ACC112 (cell line): ENCODE measurements around the gene NUP214.

ENCODE experiments used
- H2AFZ ChIP-seq: fragments of 200-600 bp; sonication (generic); one replicate; pipeline ENCODE4 v1.6.0; 2017; ENCODE audit warnings: antibody characterized with exemption, low read length; ENCODE audit not compliant: unreplicated experiment
- H3K27ac ChIP-seq: fragments of 200-600 bp; sonication (generic); 2 replicates; pipeline ENCODE4 v1.5.1; 2014; ENCODE audit warnings: low read depth, mild to moderate bottlenecking, antibody characterized with exemption, low read length, moderate library complexity
- H3K27me3 ChIP-seq: fragments of 200-600 bp; sonication (generic); 2 replicates; pipeline ENCODE4 v1.6.1; 2014; ENCODE audit warnings: mild to moderate bottlenecking, antibody characterized with exemption, low read length, moderate library complexity, mixed read lengths; ENCODE audit not compliant: insufficient read depth
- H3K36me3 ChIP-seq: fragments of 200-600 bp; sonication (generic); 2 replicates; pipeline ENCODE4 v1.6.1; 2016; ENCODE audit warnings: mild to moderate bottlenecking, antibody characterized with exemption, low read length, moderate library complexity, mixed read lengths; ENCODE audit not compliant: insufficient read depth
- H3K4me1 ChIP-seq: fragments of 200-600 bp; sonication (generic); one replicate; pipeline ENCODE4 v1.6.1; 2016; ENCODE audit warnings: low read length, mixed read lengths; ENCODE audit not compliant: insufficient read depth, unreplicated experiment, control insufficient read depth
- H3K4me3 ChIP-seq: fragments of 200-600 bp; sonication (generic); 2 replicates; pipeline ENCODE4 v1.5.1; 2014; ENCODE audit warnings: mild to moderate bottlenecking, low read depth, low read length
- H3K79me2 ChIP-seq: fragments of 200-600 bp; sonication (generic); one replicate; pipeline ENCODE4 v1.6.0; 2016; ENCODE audit warnings: low read length; ENCODE audit not compliant: control insufficient read depth, unreplicated experiment, insufficient read depth

The NUP214 gene

DNA sequence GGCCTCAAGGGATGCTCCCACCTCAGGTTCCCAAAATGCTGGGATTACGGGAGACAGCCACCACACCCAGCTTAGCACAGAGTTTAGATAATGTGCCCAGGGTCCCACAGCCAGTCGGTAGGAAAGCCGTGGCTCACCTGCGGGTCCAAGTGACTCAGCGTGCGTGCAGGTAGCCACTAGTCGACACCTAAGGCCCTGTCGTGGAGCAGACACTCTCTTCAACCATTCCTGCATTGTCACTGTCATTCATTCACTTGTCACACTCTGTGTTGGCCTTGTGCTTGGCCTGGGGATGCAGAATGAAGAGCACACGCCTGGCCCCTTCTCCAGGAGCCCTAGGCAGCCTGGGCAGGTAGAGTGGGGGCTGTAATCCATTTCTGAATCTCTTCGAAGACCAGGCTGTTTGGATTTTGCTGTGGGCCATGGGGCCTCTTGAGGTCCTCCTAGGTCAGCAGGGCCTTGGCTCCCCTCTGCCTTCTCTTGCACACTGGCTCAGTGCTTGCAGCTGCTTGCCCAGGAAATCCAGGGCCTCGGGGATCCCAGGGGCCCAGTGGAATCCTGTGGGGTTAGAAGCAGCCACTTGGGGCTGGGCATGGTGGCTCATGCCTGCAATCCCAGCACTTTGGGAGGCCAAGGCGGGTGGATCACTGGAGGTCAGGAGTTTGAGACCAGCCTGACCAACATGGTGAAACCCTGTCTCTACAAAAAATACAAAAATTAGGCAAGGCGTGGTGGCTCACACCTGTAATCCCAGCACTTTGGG lies 35.2 kb upstream of the NUP214 start:
- Histone ChIP-seq H3K79me2 (no peaks in the 10 kb centered on the region), H3K27me3 (peaks cover 17% of the 10 kb centered on the region), H3K27ac (no peak overlapping the region), H3K4me1 (no peaks in the 10 kb centered on the region), H3K4me3 (no peak overlapping the region), H3K36me3 (no peaks in the 10 kb centered on the region), H2AFZ (no peak overlapping the region)

GRCh38 chr9:131091352-131091992 lies 33.9 kb upstream of the NUP214 start:
- Histone ChIP-seq H3K4me1 (peaks cover 4% of the 10 kb centered on the region), H3K27me3 (peaks cover 25% of the 10 kb centered on the region), H2AFZ (no peak overlapping the region), H3K79me2 (no peaks in the 10 kb centered on the region), H3K36me3 (no peaks in the 10 kb centered on the region), H3K4me3 (no peak overlapping the region), H3K27ac (no peak overlapping the region)

GRCh38 chr9:131092030-131092429 lies 33.4 kb upstream of the NUP214 start:
- H3K27me3 ChIP-seq = peaks cover 30% of the 10 kb centered on the region
- no peak overlapping the region for H3K4me3 ChIP-seq
- no peaks in the 10 kb centered on the region for H3K36me3 ChIP-seq
- H3K27ac ChIP-seq = no peak overlapping the region
- H3K79me2 ChIP-seq = no peaks in the 10 kb centered on the region
- peaks cover 4% of the 10 kb centered on the region for H3K4me1 ChIP-seq
- no peak overlapping the region for H2AFZ ChIP-seq

GRCh38 chr9:131092548-131093440 lies 32.6 kb upstream of the NUP214 start:
- Histone ChIP-seq H3K4me3 (no peak overlapping the region), H3K79me2 (no peaks in the 10 kb centered on the region), H3K36me3 (no peaks in the 10 kb centered on the region), H3K27ac (no peak overlapping the region), H2AFZ (no peak overlapping the region), H3K27me3 (peaks cover 38% of the 10 kb centered on the region), H3K4me1 (peaks cover 4% of the 10 kb centered on the region)

DNA sequence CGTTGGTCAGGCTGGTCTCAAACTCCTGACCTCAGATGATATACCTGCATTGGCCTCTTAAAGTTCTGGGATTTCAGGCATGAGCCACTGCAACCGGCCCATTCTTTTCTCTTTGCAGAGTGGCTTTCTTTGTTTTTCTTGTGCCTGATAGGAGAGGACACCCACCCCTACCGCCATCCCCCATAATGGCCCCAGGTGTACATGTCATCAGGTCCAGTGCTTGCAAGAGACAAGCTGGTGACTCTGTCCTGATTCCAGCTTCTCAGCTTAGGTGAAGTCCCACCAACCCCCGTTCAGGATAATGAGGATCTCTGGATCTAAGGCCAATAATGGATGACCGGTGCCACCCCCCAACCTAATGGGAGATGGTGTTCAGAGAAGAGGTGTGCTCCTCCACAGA lies 31.4 kb upstream of the NUP214 start:
- Histone ChIP-seq H3K4me1 (peaks cover 4% of the 10 kb centered on the region), H3K27me3 (peaks cover 45% of the 10 kb centered on the region), H3K36me3 (no peaks in the 10 kb centered on the region), H3K27ac (no peak overlapping the region), H2AFZ (no peak overlapping the region), H3K4me3 (no peak overlapping the region), H3K79me2 (no peaks in the 10 kb centered on the region)

- Histone ChIP-seq H2AFZ (no peak overlapping the region), H3K4me1 (peaks cover 4% of the 10 kb centered on the region), H3K4me3 (no peak overlapping the region), H3K36me3 (no peaks in the 10 kb centered on the region), H3K27ac (no peak overlapping the region), H3K27me3 (peaks cover 45% of the 10 kb centered on the region), H3K79me2 (no peaks in the 10 kb centered on the region)
Measured at GRCh38 chr9:131094622-131095021, 30.8 kb upstream of the NUP214 start.

DNA sequence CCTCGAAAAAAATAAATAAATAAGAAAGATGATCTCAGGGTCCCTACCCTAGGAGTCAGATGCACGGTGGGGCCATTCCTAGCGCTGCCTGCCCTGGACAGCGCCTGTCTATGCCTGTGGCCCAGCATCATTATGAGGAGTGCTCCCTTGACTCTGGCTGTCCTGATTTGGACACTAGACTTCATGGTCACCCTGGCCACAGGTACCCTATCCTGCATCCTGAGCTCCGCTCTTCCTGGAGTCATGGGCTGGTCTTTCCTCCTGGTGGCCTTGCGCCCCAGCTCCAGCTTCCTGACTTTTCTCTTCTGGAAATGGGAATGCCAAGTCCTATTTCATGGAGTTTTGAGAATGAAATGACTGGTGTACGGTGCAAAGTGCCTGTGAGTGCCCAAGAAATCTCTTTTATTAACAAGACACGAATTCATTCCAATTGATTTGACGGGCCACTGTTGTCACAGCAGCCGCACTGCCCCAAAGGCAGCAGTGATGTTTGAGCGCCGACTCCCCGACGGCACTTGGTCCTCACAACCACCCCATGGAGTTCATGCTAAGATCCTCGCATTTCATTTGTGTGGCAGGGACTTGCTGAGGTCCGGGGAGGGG lies 29.6 kb upstream of the NUP214 start:
- peaks cover 45% of the 10 kb centered on the region for H3K27me3 ChIP-seq
- H2AFZ ChIP-seq = no peak overlapping the region

GRCh38 chr9:131096269-131097125 lies 28.9 kb upstream of the NUP214 start, which contains the start of gene AIF1L:
AIF1L (plus strand) TSS chr9:131096531; CDS start chr9:131096630, 99 bp downstream.
- H3K36me3 ChIP-seq = no peaks in the 10 kb centered on the region
- no peak within 1 kb of the TSS for H3K27ac ChIP-seq
- no peak within 1 kb of the TSS for H2AFZ ChIP-seq
- peaks cover 45% of the 10 kb centered on the region for H3K27me3 ChIP-seq
- H3K79me2 ChIP-seq = no peaks in the 10 kb centered on the region
- peaks cover 4% of the 10 kb centered on the region for H3K4me1 ChIP-seq
- peak within 1 kb of the TSS; percentile 67 for H3K4me3 ChIP-seq

More for the DNA sequence above, 29.6 kb upstream of the NUP214 start:
- Histone ChIP-seq H3K4me3 (peak overlapping the region; percentile 65; the same call in 1 of the 2 replicates), H3K4me1 (peaks cover 4% of the 10 kb centered on the region), H3K27ac (no peak overlapping the region), H3K36me3 (no peaks in the 10 kb centered on the region), H3K79me2 (no peaks in the 10 kb centered on the region)

DNA sequence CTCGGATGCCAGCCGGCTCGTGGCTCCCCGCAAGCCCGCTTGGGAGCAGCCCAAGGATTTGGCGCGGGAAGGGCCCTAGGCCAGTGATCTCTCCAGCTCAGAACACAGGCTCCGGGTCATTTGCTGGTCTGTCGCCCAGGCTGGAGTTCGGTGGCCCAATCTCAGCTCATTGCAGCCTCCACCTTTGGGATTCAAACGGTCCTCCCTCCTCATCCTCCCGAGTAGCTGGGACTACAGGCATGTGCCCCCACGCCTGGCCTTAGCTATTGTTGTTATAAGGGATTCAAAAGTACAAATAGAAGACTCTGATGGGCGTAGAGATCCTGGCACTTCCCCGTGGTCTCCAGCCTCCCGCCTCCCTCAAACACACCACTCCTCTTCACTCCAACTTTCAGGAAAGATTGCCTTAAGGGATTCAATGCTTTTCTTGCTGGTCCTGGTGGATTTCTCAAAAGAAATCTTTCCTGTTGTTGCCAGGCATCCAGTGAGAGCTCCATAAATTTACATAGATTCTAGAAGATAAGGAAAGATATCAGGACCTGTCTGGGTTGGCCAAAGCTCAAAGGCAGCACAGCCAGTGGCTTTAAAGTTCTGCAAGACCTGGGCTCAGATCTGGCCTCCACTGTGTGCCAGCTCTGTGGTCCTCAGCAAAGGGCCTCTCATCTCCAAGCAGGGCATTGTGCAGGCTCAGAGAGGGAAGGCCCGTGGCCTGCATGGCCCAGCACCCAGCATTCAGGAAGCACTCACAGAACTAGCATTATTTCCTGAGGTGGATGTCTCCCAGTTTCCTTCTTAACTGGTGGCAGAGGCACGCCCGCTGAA lies 28.0 kb upstream of the NUP214 start:
- H3K79me2 ChIP-seq = no peaks in the 10 kb centered on the region
- H3K36me3 ChIP-seq = no peaks in the 10 kb centered on the region
- no peak overlapping the region for H2AFZ ChIP-seq
- peaks cover 45% of the 10 kb centered on the region for H3K27me3 ChIP-seq
- H3K4me1 ChIP-seq = peaks cover 4% of the 10 kb centered on the region
- 0 out of 2 replicates have a peak overlapping the region, but pooled peaks have one; percentile 67 for H3K4me3 ChIP-seq
- H3K27ac ChIP-seq = no peak overlapping the region
